Pancreas (tissue), 10 donors: ENCODE results near the gene NR5A1. TPM values are rescaled to one million over a fixed set of nuclear protein-coding genes. Genes with fewer than 3 reads are reported as not detected.

Experiments used
- ATAC-seq, 4 donors: fragments of 200-7000 bp; cut with Tn5 transposase; one replicate each; pipeline versions ENCODE4 v1.8.0 to v1.9.1; 2020; ENCODE audit warnings: mild to moderate bottlenecking in 4 of 4, moderate library complexity in 4 of 4
- DNase-seq, 6 donors: peaks; one replicate each; pipeline ENCODE4 v3.0.0-alpha.2; 2020
- FAIRE-seq: peaks from 2 replicates; lab custom pipeline; 2012; peaks lifted over from hg19 to GRCh38; lab: Jason Lieb, UNC
- H3K27ac ChIP-seq, 4 donors: fragments of 200-600 bp; sonication (generic); 1 replicate in 3 of 4; 2 replicates in 1 of 4; pipeline versions ENCODE4 v1.5.0 to v1.8.0; 2020
- H3K27me3 ChIP-seq, 4 donors: fragments of 200-600 bp; one replicate each; pipeline ENCODE4 v1.8.0; 2021
- H3K36me3 ChIP-seq, 3 donors: fragments of 200-600 bp; sonication (generic) in 1 of 3; one replicate each; pipeline versions ENCODE4 v1.5.0 to v1.8.0; 2020 to 2021
- H3K4me1 ChIP-seq, 3 donors: fragments of 200-600 bp; one replicate each; pipeline ENCODE4 v1.8.0; 2021
- H3K4me3 ChIP-seq, 4 donors: fragments of 200-600 bp; sonication (generic) in 2 of 4; one replicate each; pipeline versions ENCODE4 v1.5.0 to v1.8.0; 2020 to 2021
- H3K9me3 ChIP-seq, 4 donors: fragments of 200-600 bp; one replicate each; pipeline ENCODE4 v1.8.0; 2021
- CTCF ChIP-seq, 4 donors: fragments of 200-600 bp; sonication (generic) in 3 of 4; IDR thresholded peaks; one replicate each; pipeline versions ENCODE4 v1.5.0 to v1.8.0; 2021; ENCODE audit warnings: antibody characterized with exemption in 4 of 4
- whole genome bisulfite sequencing, 2 donors: extraction: QIAGEN DNeasy Blood & Tissue Kit; methylation state at CpG; one replicate each; pipeline ENCODE4 v1.1.7; 2013; 5-methylcytosine and 5-hydroxymethylcytosine counted together
- intact Hi-C, 3 donors: fragments of 100-400 bp; cut with DNase I; formaldehyde crosslinking; loops; one replicate each; pipeline versions ENCODE4 v1.11.1 to v1.14.2; 2022
- polyA plus RNA-seq, 2 donors: library from polyadenylated mRNA; stranded (reverse); fragments of 200-250 nt; gene quantifications; one replicate each; pipeline ENCODE4 v1.2.3, GENCODE V29; 2013
- total RNA-seq, 6 donors: library from RNA; stranded (reverse); fragmentation: NEBNext Ultra II Directional in 4 of 6; extraction: Animal tissue kit (Norgen Biotek cat#: 25700) in 4 of 6; gene quantifications; one replicate each; pipeline versions ENCODE4 v1.2.1 to v1.2.4, GENCODE V29; 2021 to 2023
- donor health status: healthy with polysubstance abuse.
- donor health status: DM: no; HTN: no; CAD: no; lungs with moderate emphysema.
- donor health status: DM: no; HTN: no; CAD: no.
- donor health status: control.
- donor health status: control.
- donor health status: Bipolar disorder and iron deficiency.
- donor health status: DM: yes; HTN: yes; CAD: no.
- donor health status: DM: no; HTN: no; CAD: no.
- donor health status: DM: no; HTN: no; CAD: no.
- donor health status: DM: yes; HTN: yes; CAD: no.

NR5A1 gene
- total and polyA plus RNA-seq, 8 donors = 0.05 to 0.28 TPM; not detected in 6

- FAIRE-seq (no peak), ATAC-seq (no peak), DNase-seq (peak in 1 of 6 donors; percentile 49)
- no peak for TF ChIP-seq CTCF (IDR thresholded peaks at IDR 0.05)
- Histone ChIP-seq H3K9me3 (no peaks in the 10 kb centered on the region), H3K36me3 (no peaks in the 10 kb centered on the region), H3K27ac (no peak overlapping the region), H3K4me3 (no peak overlapping the region), H3K4me1 (no peaks in the 10 kb centered on the region), H3K27me3 (peaks cover 0 to 15% (median 5%) of the 10 kb centered on the region in 4 donors)
- intact Hi-C loops = no loop called here
- 69 to 70% methylated on average over 15 of the region's 15 CpGs for WGBS, 2 donors
Observed at GRCh38 chr9:124498499-124499146, 8.6 kb downstream of the NR5A1 start.

GRCh38 chr9:124498040-124498439 is 9.2 kb downstream of the NR5A1 start:
- no peak overlapping the region for H3K27ac ChIP-seq
- no peaks in the 10 kb centered on the region for H3K4me1 ChIP-seq
- H3K9me3 ChIP-seq = no peaks in the 10 kb centered on the region
- H3K27me3 ChIP-seq = peaks cover 0 to 9% (median 2%) of the 10 kb centered on the region in 4 donors
- no peak overlapping the region for H3K4me3 ChIP-seq
- DNase-seq = no peak
- H3K36me3 ChIP-seq = no peaks in the 10 kb centered on the region
- no peak for TF ChIP-seq CTCF (IDR thresholded peaks at IDR 0.05)
- no peak for FAIRE-seq
- ATAC-seq = no peak
- intact Hi-C loops = no loop called here
- 67 to 69% methylated on average over 6 of the region's 6 CpGs for WGBS, 2 donors

GRCh38 chr9:124497441-124497840 is 9.8 kb downstream of the NR5A1 start:
- Histone ChIP-seq H3K4me3 (no peak overlapping the region), H3K27ac (no peak overlapping the region), H3K4me1 (no peaks in the 10 kb centered on the region), H3K36me3 (no peaks in the 10 kb centered on the region), H3K27me3 (peaks cover 0 to 3% (median 0%) of the 10 kb centered on the region in 4 donors), H3K9me3 (no peaks in the 10 kb centered on the region)
- intact Hi-C loops = no loop called here
- no peak for FAIRE-seq
- WGBS, 2 donors = 81 to 89% methylated on average over 8 of the region's 8 CpGs
- no peak for ATAC-seq
- TF ChIP-seq CTCF (IDR thresholded peaks at IDR 0.05) = no peak
- DNase-seq = peak in 1 of 6 donors; percentile 26

GRCh38 chr9:124496463-124496862 is 10.7 kb downstream of the NR5A1 start:
- ATAC-seq (no peak), DNase-seq (peak in 1 of 6 donors; percentile 38), FAIRE-seq (no peak)
- H3K4me1 ChIP-seq = no peaks in the 10 kb centered on the region
- 56 to 64% methylated on average over 15 of the region's 15 CpGs for WGBS, 2 donors
- H3K27me3 ChIP-seq = no peaks in the 10 kb centered on the region
- H3K4me3 ChIP-seq = no peak overlapping the region
- no peaks in the 10 kb centered on the region for H3K36me3 ChIP-seq
- H3K9me3 ChIP-seq = no peaks in the 10 kb centered on the region
- no peak for TF ChIP-seq CTCF (IDR thresholded peaks at IDR 0.05)
- H3K27ac ChIP-seq = no peak overlapping the region
- intact Hi-C loops = no loop called here

GRCh38 chr9:124496075-124496449 is 11.1 kb downstream of the NR5A1 start:
- Histone ChIP-seq H3K4me3 (no peak overlapping the region), H3K27ac (no peak overlapping the region), H3K4me1 (no peaks in the 10 kb centered on the region), H3K9me3 (no peaks in the 10 kb centered on the region), H3K36me3 (no peaks in the 10 kb centered on the region), H3K27me3 (no peaks in the 10 kb centered on the region)
- DNase-seq (no peak), FAIRE-seq (no peak), ATAC-seq (no peak)
- TF ChIP-seq CTCF (IDR thresholded peaks at IDR 0.05) = no peak
- WGBS, 2 donors = 75 to 93% methylated on average over 3 of the region's 3 CpGs
- intact Hi-C loops = no loop called here
